Measurements from ENCODE around the gene GAR1. TPM values are rescaled to one million over a fixed set of nuclear protein-coding genes. Genes with fewer than 3 reads are reported as not detected.

GAR1 gene
- total RNA-seq, 1 experiment from 2014 or later: 40.6 TPM

DNA sequence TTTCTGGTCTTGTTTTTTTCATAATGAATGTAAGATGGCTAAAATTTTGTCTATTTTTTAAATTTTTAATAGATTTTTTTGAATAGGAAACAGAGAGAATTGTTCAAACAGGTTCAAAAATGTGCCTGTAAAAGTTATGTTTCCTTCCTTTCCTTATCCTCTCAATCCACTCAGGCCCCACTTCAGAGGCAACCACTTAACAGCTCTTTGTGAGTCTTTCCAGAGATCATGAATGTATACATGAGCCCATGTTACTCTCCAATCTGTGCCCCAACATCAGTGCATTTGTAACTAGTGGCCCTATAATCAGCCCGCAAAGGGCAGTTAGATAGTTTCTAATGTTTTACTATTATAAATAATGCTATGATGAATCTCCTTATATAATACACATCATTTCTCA lies 27.8 kb upstream of the GAR1 start:
- no peaks in the 10 kb centered on the region for H3K27me3 ChIP-seq (ENCODE audit: insufficient read depth, low read length)
- no peak overlapping the region for H3K27ac ChIP-seq (ENCODE audit: low read depth, low read length)
- H3K9me2 ChIP-seq (ENCODE audit: insufficient read depth): no peaks in the 10 kb centered on the region
- no peaks in the 10 kb centered on the region for H3K79me2 ChIP-seq (ENCODE audit: insufficient read depth, low read length)
- ChIA-PET POLR2A (no interaction called here), CTCF (no interaction called here), RAD21 (ENCODE audit: low non-redundant PET in 1 of 2, low total read pairs in 2 of 2, uncharacterized antibody in 2 of 2, unreplicated experiment in 2 of 2) (no interaction called here)
- no peaks in the 10 kb centered on the region for H3K4me1 ChIP-seq (ENCODE audit: control insufficient read depth in 1 of 2, insufficient read depth in 2 of 2, low read length in 2 of 2)
- no peak overlapping the region for H3K4me2 ChIP-seq (ENCODE audit: low read length)
- H4K20me1 ChIP-seq (ENCODE audit: insufficient read depth): no peaks in the 10 kb centered on the region
- no peak overlapping the region for H3K4me3 ChIP-seq (replicated peaks in 1 of 2; ENCODE audit: low read depth in 1 of 2, low read length in 2 of 2)
- H3K9me3 ChIP-seq (ENCODE audit: control insufficient read depth in 1 of 2, insufficient read depth in 1 of 2, low read depth in 1 of 2, low read length in 2 of 2): no peaks in the 10 kb centered on the region
- intact Hi-C loops (cut with micrococcal nuclease): no loop called here
- H2AFZ ChIP-seq (ENCODE audit: low read depth, low read length, poor library complexity, severe bottlenecking): no peak overlapping the region
- no peak for TF ChIP-seq CBX3 (IDR thresholded peaks at IDR 0.05; ENCODE audit: low read depth)
- no peak for TF ChIP-seq ZFX (IDR thresholded peaks at IDR 0.05)
- no peak for TF ChIP-seq JUND (IDR thresholded peaks at IDR 0.05)
- no peak for TF ChIP-seq FOSL1 (IDR thresholded peaks at IDR 0.05; ENCODE audit: low read depth)
- no peak for TF ChIP-seq RAD21 (IDR thresholded peaks at IDR 0.05; ENCODE audit: low read depth)
- TF ChIP-seq EZH2 (IDR thresholded peaks at IDR 0.05): no peak
- no peak for TF ChIP-seq EGR1 (IDR thresholded peaks at IDR 0.05; ENCODE audit: low read depth)
- no peak for TF ChIP-seq ELF1 (IDR thresholded peaks at IDR 0.05; ENCODE audit: borderline replicate concordance, low read depth)
- TF ChIP-seq, protein P1, sequence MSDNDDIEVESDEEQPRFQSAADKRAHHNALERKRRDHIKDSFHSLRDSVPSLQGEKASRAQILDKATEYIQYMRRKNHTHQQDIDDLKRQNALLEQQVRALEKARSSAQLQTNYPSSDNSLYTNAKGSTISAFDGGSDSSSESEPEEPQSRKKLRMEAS (IDR thresholded peaks at IDR 0.05): no peak
- no peak for TF ChIP-seq POLR2A (IDR thresholded peaks at IDR 0.05; ENCODE audit: borderline replicate concordance, extremely low read depth, insufficient read depth, insufficient read length)
- DNase-seq (ENCODE audit: low read depth, low spot score) (no peak), ATAC-seq (no peak)
- no TSS peak for BruUV-seq (replicated peaks)
- no peak overlapping the region for H3K9ac ChIP-seq (ENCODE audit: low read length)
- H3K36me3 ChIP-seq (ENCODE audit: control insufficient read depth in 1 of 2, insufficient read depth in 2 of 2, low read length in 2 of 2): no peaks in the 10 kb centered on the region

DNA sequence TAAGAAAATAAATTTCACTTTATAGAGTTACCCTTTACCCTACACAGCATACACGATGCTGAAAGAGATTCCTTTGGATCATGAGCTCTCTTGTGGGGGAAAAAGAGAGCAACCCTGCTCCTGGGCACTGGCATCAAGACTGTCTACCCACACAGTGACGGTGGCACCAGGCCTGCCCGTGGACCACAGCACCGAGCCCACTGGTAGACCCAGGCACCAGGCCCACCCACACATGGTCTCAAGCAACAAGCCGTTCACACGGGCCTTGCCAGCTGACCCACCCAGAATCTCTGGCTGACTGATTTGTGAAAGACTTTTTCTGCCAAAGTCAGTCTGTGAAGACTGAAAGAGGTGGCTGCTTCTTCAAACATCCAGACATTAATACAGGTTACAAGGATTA lies 20.5 kb upstream of the GAR1 start:
- no peaks in the 10 kb centered on the region for H3K4me1 ChIP-seq (ENCODE audit: control insufficient read depth in 1 of 2, insufficient read depth in 2 of 2, low read length in 2 of 2)
- no TSS peak for BruUV-seq (replicated peaks)
- POLR2A ChIA-PET: no interaction called here

More for the DNA sequence above, 20.5 kb upstream of the GAR1 start:
- H3K27me3 ChIP-seq (ENCODE audit: insufficient read depth, low read length): no peaks in the 10 kb centered on the region
- ChIA-PET CTCF (no interaction called here), RAD21 (ENCODE audit: low non-redundant PET in 1 of 2, low total read pairs in 2 of 2, uncharacterized antibody in 2 of 2, unreplicated experiment in 2 of 2) (no interaction called here)
- no peaks in the 10 kb centered on the region for H3K79me2 ChIP-seq (ENCODE audit: insufficient read depth, low read length)
- ATAC-seq (no peak), DNase-seq (ENCODE audit: low read depth, low spot score) (no peak)
- intact Hi-C loops (cut with micrococcal nuclease): no loop called here
- no peak overlapping the region for H3K9ac ChIP-seq (ENCODE audit: low read length)
- H4K20me1 ChIP-seq (ENCODE audit: insufficient read depth): no peaks in the 10 kb centered on the region
- no peak overlapping the region for H3K4me2 ChIP-seq (ENCODE audit: low read length)
- H3K27ac ChIP-seq (ENCODE audit: low read depth, low read length): no peak overlapping the region
- H2AFZ ChIP-seq (ENCODE audit: low read depth, low read length, poor library complexity, severe bottlenecking): no peak overlapping the region
- TF ChIP-seq, protein P2, sequence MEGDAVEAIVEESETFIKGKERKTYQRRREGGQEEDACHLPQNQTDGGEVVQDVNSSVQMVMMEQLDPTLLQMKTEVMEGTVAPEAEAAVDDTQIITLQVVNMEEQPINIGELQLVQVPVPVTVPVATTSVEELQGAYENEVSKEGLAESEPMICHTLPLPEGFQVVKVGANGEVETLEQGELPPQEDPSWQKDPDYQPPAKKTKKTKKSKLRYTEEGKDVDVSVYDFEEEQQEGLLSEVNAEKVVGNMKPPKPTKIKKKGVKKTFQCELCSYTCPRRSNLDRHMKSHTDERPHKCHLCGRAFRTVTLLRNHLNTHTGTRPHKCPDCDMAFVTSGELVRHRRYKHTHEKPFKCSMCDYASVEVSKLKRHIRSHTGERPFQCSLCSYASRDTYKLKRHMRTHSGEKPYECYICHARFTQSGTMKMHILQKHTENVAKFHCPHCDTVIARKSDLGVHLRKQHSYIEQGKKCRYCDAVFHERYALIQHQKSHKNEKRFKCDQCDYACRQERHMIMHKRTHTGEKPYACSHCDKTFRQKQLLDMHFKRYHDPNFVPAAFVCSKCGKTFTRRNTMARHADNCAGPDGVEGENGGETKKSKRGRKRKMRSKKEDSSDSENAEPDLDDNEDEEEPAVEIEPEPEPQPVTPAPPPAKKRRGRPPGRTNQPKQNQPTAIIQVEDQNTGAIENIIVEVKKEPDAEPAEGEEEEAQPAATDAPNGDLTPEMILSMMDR (IDR thresholded peaks at IDR 0.05 in 2 of 3, conservative IDR thresholded peaks at IDR 0.05 in 1 of 3; ENCODE audit: borderline replicate concordance in 1 of 3, insufficient read depth in 1 of 3, low read depth in 2 of 3, low read length in 2 of 3): no peak
- TF ChIP-seq SIN3A (IDR thresholded peaks at IDR 0.05; ENCODE audit: low read depth): no peak
- H3K9me2 ChIP-seq (ENCODE audit: insufficient read depth): no peaks in the 10 kb centered on the region
- no peak overlapping the region for H3K4me3 ChIP-seq (replicated peaks in 1 of 2; ENCODE audit: low read depth in 1 of 2, low read length in 2 of 2)
- H3K36me3 ChIP-seq (ENCODE audit: control insufficient read depth in 1 of 2, insufficient read depth in 2 of 2, low read length in 2 of 2): no peaks in the 10 kb centered on the region
- H3K9me3 ChIP-seq (ENCODE audit: control insufficient read depth in 1 of 2, insufficient read depth in 1 of 2, low read depth in 1 of 2, low read length in 2 of 2): no peaks in the 10 kb centered on the region; a peak in 1 of 4 replicates

All from HCT116 (cell line).